Activated naive CD4-positive, alpha-beta T cell (primary cell): Measurements from ENCODE around the gene BARX1.
"Not testable (repeated sequence)": the region's sequence is repeated elsewhere in the genome, so short reads cannot be mapped to it uniquely, and the experiment has no call there.

Source experiments
- DNase-seq, 4 experiments: peaks; one replicate each; lab custom pipeline; 2025; lab: John Stamatoyannopoulos, UW

BARX1 gene

GRCh38 chr9:93951655-93952118, 3.5 kb downstream of the BARX1 start:
- DNase-seq = no peak

GRCh38 chr9:93950619-93951601, 4.2 kb downstream of the BARX1 start:
- no peak for DNase-seq

- DNase-seq = no peak
Observed at GRCh38 chr9:93949694-93950449, 5.3 kb downstream of the BARX1 start.

- DNase-seq = no peak
Observed at GRCh38 chr9:93949073-93949693, 6.0 kb downstream of the BARX1 start.

- DNase-seq = no peak
Observed at GRCh38 chr9:93948441-93949072, 6.6 kb downstream of the BARX1 start.

- DNase-seq = no peak
Observed at GRCh38 chr9:93947409-93948070, 7.6 kb downstream of the BARX1 start.

- DNase-seq = no peak
Observed at GRCh38 chr9:93946338-93946712, 8.8 kb downstream of the BARX1 start.

- DNase-seq = no peak
Observed at GRCh38 chr9:93945400-93946337, 9.5 kb downstream of the BARX1 start.

- no peak for DNase-seq
Observed at GRCh38 chr9:93944011-93944410, 11.1 kb downstream of the BARX1 start.

- no peak for DNase-seq
Observed at GRCh38 chr9:93942161-93942560, 13.0 kb downstream of the BARX1 start.

GRCh38 chr9:93941493-93941892, 13.7 kb downstream of the BARX1 start:
- DNase-seq = no peak

- DNase-seq = no peak
Observed at GRCh38 chr9:93940951-93941350, 14.2 kb downstream of the BARX1 start.

GRCh38 chr9:93939589-93939988, 15.6 kb downstream of the BARX1 start:
- not testable (repeated sequence) for DNase-seq

GRCh38 chr9:93937193-93937592, 18.0 kb downstream of the BARX1 start:
- DNase-seq = no peak

GRCh38 chr9:93931905-93932304, 23.2 kb downstream of the BARX1 start:
- DNase-seq = no peak

- no peak for DNase-seq
Observed at GRCh38 chr9:93930070-93930469, 25.1 kb downstream of the BARX1 start.

- DNase-seq = no peak
Observed at GRCh38 chr9:93929231-93929630, 25.9 kb downstream of the BARX1 start.

GRCh38 chr9:93922535-93922934, 32.6 kb downstream of the BARX1 start:
- DNase-seq = no peak

GRCh38 chr9:93920131-93920800, 34.9 kb downstream of the BARX1 start:
- no peak for DNase-seq

- no peak for DNase-seq
Observed at GRCh38 chr9:93918061-93918460, 37.1 kb downstream of the BARX1 start.
